ENCODE results near the gene PCDHA6.
"Not testable (repeated sequence)": the region's sequence is repeated elsewhere in the genome, so short reads cannot be mapped to it uniquely, and the experiment has no call there.

Gene PCDHA6

GRCh38 chr5:140822281-140822629 lies 5.5 kb upstream of the PCDHA6 start:
- no peak for DNase-seq (ENCODE audit: low read depth in 2 of 2)

- DNase-seq (ENCODE audit: low read depth in 2 of 2), result not testable (repeated sequence)
These were observed 4.8 kb upstream of the PCDHA6 start for GRCh38 chr5:140822969-140823368.

GRCh38 chr5:140823475-140823874 lies 4.3 kb upstream of the PCDHA6 start:
- DNase-seq (ENCODE audit: low read depth in 2 of 2), result no peak

DNA sequence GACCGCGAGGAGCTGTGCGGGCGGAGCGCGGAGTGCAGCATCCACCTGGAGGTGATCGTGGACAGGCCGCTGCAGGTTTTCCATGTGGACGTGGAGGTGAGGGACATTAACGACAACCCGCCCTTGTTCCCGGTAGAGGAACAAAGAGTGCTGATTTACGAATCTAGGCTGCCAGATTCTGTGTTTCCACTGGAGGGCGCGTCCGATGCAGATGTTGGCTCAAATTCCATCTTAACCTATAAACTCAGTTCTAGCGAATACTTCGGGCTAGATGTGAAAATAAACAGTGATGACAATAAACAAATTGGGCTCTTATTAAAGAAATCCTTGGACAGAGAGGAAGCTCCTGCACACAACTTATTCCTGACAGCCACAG lies 590 bp downstream of the PCDHA6 start:
- DNase-seq (ENCODE audit: low read depth in 2 of 2), result no peak

GRCh38 chr5:140829511-140830501 lies 2.0 kb downstream of the PCDHA6 start:
- DNase-seq (ENCODE audit: low read depth in 2 of 2), result not testable (repeated sequence)

DNA sequence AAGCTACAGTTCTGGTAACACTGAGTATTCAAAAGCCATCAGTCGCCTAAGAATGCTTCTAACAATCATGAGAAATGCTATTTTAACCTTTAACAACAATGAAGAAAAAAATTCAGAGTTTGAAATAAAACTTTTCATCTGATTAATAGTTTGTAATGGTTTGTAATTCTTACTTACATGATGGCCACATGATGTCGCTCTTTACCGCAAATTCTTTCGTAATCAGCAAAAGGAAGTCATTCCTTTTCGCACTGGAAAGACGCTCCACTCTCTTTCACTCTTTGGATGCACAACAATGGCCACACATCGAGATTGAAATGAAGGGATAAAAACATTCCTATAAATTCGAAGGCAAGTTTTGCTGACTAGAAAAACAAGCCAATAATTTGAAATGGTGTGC lies 6.2 kb downstream of the PCDHA6 start, which contains the start of gene PCDHA7:
TSS of gene PCDHA7 (plus strand) at position 277 of the 400 bp plus-strand sequence. CDS start at position 392, 115 bp downstream.
- DNase-seq (ENCODE audit: low read depth in 2 of 2), result no peak

DNA sequence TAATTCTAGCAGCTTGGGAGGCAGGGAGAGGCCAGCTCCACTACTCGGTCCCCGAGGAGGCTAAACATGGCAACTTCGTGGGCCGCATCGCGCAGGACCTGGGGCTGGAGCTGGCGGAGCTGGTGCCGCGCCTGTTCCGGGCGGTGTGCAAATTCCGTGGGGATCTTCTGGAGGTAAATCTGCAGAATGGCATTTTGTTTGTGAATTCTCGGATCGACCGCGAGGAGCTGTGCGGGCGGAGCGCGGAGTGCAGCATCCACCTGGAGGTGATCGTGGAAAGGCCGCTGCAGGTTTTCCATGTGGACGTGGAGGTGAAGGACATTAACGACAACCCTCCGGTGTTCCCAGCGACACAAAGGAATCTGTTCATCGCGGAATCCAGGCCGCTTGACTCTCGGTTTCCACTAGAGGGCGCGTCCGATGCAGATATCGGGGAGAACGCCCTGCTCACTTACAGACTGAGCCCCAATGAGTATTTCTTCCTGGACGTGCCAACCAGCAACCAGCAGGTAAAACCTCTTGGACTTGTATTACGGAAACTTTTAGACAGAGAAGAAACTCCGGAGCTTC lies 6.8 kb downstream of the PCDHA6 start:
- DNase-seq (ENCODE audit: low read depth in 2 of 2), result not testable (repeated sequence)

GRCh38 chr5:140835622-140836510 lies 8.1 kb downstream of the PCDHA6 start:
- DNase-seq (ENCODE audit: low read depth in 2 of 2), result no peak

- DNase-seq (ENCODE audit: low read depth in 2 of 2), result no peak
These were observed 13.5 kb downstream of the PCDHA6 start, which contains the start of gene PCDHA8 for GRCh38 chr5:140840978-140841962. Gene PCDHA8, plus strand, starts transcription at chr5:140841187. Its CDS starts 135 bp downstream, at chr5:140841322.

- no peak for DNase-seq (ENCODE audit: low read depth in 2 of 2)
These were observed 15.3 kb downstream of the PCDHA6 start for GRCh38 chr5:140842798-140843733.

DNA sequence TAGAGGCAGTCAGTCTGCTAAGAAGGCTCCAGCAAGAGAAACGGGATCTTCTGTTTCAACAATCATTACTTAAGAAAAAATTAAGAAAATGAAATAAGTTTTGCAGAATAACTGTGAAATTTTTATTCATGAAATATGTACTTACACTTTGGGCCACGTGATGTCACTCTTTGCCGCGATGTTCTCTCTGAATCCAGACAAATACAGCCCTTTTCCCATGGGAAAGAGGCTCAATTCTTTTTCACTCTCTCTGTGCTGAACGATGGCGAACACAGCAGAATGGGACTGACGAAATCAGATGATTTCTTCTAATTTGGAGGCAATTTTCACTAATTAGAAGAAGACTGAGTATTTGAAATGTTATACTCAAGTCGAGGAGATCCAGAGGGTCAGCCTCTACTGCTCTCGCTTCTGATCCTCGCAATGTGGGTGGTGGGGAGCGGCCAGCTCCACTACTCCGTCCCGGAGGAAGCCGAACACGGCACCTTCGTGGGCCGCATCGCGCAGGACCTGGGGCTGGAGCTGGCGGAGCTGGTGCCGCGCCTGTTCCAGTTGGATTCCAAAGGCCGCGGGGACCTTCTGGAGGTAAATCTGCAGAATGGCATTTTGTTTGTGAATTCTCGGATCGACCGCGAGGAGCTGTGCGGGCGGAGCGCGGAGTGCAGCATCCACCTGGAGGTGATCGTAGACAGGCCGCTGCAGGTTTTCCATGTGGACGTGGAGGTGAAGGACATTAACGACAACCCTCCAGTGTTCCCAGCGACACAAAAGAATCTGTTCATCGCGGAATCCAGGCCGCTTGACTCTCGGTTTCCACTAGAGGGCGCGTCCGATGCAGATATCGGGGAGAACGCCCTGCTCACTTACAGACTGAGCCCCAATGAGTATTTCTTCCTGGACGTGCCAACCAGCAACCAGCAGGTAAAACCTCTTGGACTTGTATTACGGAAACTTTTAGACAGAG lies 20.7 kb downstream of the PCDHA6 start, which contains the start of gene PCDHA9:
TSS of gene PCDHA9 (plus strand) at position 244 of the 964 bp plus-strand sequence. CDS start at position 358, 114 bp downstream.
- DNase-seq (ENCODE audit: low read depth in 2 of 2), result not testable (repeated sequence)

- DNase-seq (ENCODE audit: low read depth in 2 of 2), result not testable (repeated sequence)
These were observed 22.3 kb downstream of the PCDHA6 start for GRCh38 chr5:140849831-140850634.

DNA sequence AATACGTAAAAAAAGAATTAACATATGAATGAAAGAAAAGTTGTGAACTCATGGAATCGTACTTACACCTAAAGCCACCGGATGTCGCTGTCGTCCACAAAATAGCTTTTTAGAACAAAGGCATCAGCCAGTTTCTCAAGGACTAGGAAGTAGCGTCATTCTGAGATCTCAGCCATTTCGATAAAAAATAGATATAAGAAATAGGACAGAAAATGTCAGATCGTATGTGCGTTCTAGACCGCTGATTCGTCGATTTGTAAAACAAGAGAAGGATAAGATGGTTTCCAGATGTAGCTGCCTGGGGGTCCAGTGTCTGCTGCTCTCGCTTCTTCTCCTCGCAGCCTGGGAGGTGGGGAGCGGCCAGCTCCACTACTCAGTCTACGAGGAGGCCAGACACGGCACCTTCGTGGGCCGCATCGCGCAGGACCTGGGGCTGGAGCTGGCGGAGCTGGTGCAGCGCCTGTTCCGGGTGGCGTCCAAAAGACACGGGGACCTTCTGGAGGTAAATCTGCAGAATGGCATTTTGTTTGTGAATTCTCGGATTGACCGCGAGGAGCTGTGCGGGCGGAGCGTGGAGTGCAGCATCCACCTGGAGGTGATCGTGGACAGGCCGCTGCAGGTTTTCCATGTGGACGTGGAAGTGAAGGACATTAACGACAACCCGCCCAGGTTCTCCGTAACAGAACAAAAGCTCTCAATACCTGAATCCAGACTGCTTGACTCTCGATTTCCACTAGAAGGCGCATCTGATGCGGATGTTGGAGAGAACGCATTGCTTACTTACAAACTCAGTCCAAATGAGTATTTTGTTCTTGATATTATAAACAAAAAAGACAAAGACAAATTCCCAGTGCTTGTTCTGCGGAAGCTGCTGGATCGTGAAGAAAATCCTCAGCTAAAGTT lies 28.3 kb downstream of the PCDHA6 start, which contains the start of gene PCDHA10:
TSS of gene PCDHA10 (plus strand) at position 126 of the 903 bp plus-strand sequence. CDS start at position 278, 152 bp downstream.
- no peak for DNase-seq (ENCODE audit: low read depth in 2 of 2)

DNA sequence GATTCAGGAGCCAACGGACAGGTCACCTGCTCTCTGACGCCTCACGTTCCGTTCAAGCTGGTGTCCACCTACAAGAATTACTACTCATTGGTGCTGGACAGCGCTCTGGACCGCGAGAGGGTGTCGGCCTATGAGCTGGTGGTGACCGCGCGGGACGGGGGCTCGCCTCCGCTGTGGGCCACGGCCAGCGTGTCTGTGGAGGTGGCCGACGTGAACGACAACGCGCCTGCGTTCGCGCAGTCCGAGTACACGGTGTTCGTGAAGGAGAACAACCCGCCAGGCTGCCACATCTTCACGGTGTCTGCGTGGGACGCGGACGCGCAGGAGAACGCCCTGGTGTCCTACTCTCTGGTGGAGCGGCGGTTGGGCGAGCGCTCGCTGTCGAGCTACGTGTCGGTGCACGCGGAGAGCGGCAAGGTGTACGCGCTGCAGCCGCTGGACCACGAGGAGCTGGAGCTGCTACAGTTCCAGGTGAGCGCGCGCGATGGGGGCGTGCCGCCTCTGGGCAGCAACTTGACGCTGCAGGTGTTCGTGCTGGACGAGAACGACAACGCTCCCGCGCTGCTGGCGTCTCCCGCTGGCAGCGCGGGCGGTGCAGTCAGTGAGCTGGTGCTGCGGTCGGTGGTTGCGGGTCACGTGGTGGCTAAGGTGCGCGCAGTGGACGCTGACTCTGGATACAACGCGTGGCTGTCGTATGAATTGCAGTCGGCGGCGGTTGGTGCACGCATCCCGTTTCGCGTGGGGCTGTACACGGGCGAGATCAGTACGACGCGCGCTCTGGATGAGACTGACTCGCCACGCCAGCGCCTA lies 29.6 kb downstream of the PCDHA6 start:
- no peak for DNase-seq (ENCODE audit: low read depth in 2 of 2)

- DNase-seq (ENCODE audit: low read depth in 2 of 2), result no peak
These were observed 30.2 kb downstream of the PCDHA6 start for GRCh38 chr5:140857987-140858240.

All from stimulated activated CD8-positive, alpha-beta memory T cell treated with anti-CD3 and anti-CD28 coated beads, Interleukin-15, amount 100 ng/mL, for 48 hours (primary cell).